IPS DF 6.9 (cell line): ENCODE results near the gene TTC9.

ENCODE experiments used
- DNase-seq: peaks from one replicate; pipeline ENCODE4 v3.0.0-alpha.2; 2013; ENCODE audit warnings: low read depth, low spot score
- H3K27ac ChIP-seq: one replicate; pipeline ENCODE4 v1.5.1; 2013; ENCODE audit warnings: low read length, control low read depth
- H3K27me3 ChIP-seq: 2 replicates; pipeline ENCODE4 v1.6.1; 2013; ENCODE audit warnings: mild to moderate bottlenecking, low read length; ENCODE audit not compliant: control insufficient read depth, insufficient read depth
- H3K36me3 ChIP-seq: 2 replicates; pipeline ENCODE4 v1.6.1; 2013; ENCODE audit warnings: low read length; ENCODE audit not compliant: control insufficient read depth, insufficient read depth
- H3K4me1 ChIP-seq: 2 replicates; pipeline ENCODE4 v1.6.1; 2013; ENCODE audit warnings: low read length; ENCODE audit not compliant: control insufficient read depth, insufficient read depth
- H3K4me3 ChIP-seq: 2 replicates; pipeline ENCODE4 v1.5.1; 2013; ENCODE audit warnings: mild to moderate bottlenecking, low read length
- H3K9me3 ChIP-seq: 2 replicates; pipeline ENCODE4 v1.6.1; 2013; ENCODE audit warnings: low read length, inconsistent platforms; ENCODE audit not compliant: control insufficient read depth, insufficient read depth
- WGBS: extraction: QIAGEN DNeasy Blood & Tissue Kit; methylation state at CpG from one replicate; pipeline ENCODE4 v1.1.7; 2013; ENCODE audit warnings: mixed read lengths, missing lambda C conversion rate; ENCODE audit not compliant: insufficient read length, insufficient coverage; 5-methylcytosine and 5-hydroxymethylcytosine counted together

The TTC9 gene

DNA sequence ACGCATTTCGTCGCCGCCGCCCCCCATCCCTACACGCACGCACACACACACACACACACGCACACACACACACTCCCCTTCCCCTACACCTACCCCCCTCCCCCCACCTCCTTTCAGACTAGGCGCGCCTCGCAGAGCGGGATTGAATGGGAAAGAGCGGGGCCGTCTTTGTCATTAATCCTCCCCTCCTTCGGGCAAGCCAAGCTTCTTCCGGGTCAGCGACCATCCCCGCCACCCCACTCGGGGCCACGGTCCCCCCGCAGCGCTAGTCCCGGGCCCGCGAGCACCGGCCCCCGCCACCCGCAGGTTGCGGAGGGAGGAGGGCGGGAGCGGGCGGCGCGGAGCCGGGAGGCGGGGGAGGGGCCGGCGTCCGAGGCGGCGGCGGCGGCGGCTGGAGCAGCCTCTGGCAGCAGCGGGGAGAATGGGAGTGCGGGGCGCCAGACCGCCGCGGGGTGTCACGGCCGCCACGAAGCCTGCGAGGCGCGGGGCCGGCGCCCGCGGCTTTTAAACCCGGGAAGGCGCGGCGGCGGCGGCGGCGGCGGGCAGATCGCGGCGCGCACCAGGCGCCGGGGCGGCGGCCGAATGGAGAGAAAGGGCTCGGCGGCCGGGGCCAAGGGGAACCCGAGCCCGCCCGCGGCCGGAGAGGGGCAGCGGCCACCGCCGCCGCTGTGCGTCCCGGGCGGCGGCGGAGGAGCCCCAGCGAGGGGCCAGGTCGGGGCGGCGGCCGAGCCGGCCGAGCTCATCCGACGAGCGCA, at the start of gene TTC9:
TTC9 (plus strand) TSS at position 369 of the 755 bp plus-strand sequence; CDS start at position 583, 214 bp downstream.
- Histone ChIP-seq H3K4me3 (peak within 1 kb of the TSS; percentile 92), H3K36me3 (0 out of 2 replicates have a peak, but pooled peaks cover 2% of the 10 kb centered on the region), H3K27ac (no peak within 1 kb of the TSS), H3K9me3 (no peaks in the 10 kb centered on the region), H3K27me3 (no peaks in the 10 kb centered on the region), H3K4me1 (peaks cover 5% of the 10 kb centered on the region)
- DNase-seq = no peak
- WGBS = no CpG with 5 or more reads among the region's 105 CpGs

GRCh38 chr14:70594461-70594860, 47.3 kb upstream of the TTC9 start:
- no peak overlapping the region for H3K4me3 ChIP-seq
- no CpG with 5 or more reads among the region's 9 CpGs for WGBS
- DNase-seq = no peak
- H3K4me1 ChIP-seq = no peaks in the 10 kb centered on the region
- no peaks in the 10 kb centered on the region for H3K27me3 ChIP-seq
- H3K9me3 ChIP-seq = no peaks in the 10 kb centered on the region
- no peak overlapping the region for H3K27ac ChIP-seq
- H3K36me3 ChIP-seq = peaks cover 18% of the 10 kb centered on the region

DNA sequence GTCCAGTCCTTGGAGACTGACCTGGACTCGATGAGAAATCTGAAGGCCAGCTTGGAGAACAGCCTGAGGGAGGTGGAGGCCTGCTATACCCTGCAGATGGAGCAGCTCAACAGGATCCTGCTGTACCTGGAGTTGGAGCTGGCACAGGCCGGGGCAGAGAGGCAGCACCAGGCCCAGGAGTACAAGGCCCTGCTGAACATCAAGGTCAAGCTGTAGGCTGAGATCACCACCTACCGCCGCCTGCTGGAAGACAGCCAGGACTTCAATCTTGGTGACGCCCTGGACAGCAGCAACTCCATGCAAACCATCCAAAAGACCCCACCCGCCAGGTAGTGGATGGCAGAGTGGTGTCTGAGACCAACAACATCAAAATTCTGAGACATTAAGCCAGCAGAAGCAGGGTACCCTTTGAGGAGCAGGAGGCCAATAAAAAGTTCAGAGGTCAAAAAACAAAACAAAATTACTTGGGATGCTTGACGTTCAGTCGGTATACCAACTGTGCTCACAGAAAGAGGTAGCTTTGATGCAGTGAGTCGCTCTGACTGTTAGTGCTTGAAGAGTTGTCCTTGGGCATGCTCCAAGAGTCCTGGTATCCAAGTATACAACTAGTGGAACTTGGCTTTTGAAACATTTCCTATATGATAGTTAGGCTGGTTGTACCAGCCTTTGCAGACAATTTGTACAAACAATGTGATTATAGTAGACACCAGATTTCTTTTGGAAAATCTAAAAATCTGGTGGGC, 46.1 kb upstream of the TTC9 start:
- Histone ChIP-seq H3K9me3 (no peaks in the 10 kb centered on the region), H3K36me3 (peaks cover 16% of the 10 kb centered on the region), H3K27me3 (no peaks in the 10 kb centered on the region), H3K4me1 (no peaks in the 10 kb centered on the region), H3K4me3 (no peak overlapping the region), H3K27ac (no peak overlapping the region)
- DNase-seq = no peak
- WGBS = no CpG with 5 or more reads among the region's 9 CpGs

- no peak for DNase-seq
- WGBS = no CpG with 5 or more reads among the region's 3 CpGs
Observed at GRCh38 chr14:70597731-70598130, 44.0 kb upstream of the TTC9 start.

DNA sequence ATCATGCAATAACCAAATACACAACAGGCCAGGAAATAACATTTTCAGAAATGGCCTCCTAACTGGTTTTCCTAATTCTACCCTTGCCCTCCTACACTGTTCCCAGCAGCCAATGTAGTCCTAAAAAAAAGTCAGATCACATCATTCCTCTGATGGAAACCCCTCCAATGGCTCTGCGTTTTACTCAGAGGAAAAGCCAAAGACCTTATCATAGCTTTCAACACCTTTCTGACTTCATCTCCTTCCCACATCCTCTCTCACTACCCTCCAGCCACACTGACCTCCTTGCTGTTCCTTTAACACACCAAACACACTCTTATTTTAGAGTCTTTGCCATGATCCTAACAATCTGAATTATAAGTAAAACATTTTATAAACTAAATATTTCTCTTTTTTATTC, 42.4 kb upstream of the TTC9 start:
- DNase-seq = no peak
- H3K27me3 ChIP-seq = no peaks in the 10 kb centered on the region
- H3K36me3 ChIP-seq = peaks cover 14% of the 10 kb centered on the region
- H3K4me1 ChIP-seq = no peaks in the 10 kb centered on the region
- no peaks in the 10 kb centered on the region for H3K9me3 ChIP-seq
- H3K27ac ChIP-seq = no peak overlapping the region
- no peak overlapping the region; the same call in 1 of the 2 replicates for H3K4me3 ChIP-seq
- WGBS = no CpG with 5 or more reads among the region's 1 CpG

More at GRCh38 chr14:70597731-70598130, 44.0 kb upstream of the TTC9 start:
- H3K36me3 ChIP-seq = peaks cover 14% of the 10 kb centered on the region
- no peaks in the 10 kb centered on the region for H3K27me3 ChIP-seq
- H3K27ac ChIP-seq = no peak overlapping the region
- no peaks in the 10 kb centered on the region for H3K4me1 ChIP-seq
- no peaks in the 10 kb centered on the region for H3K9me3 ChIP-seq
- H3K4me3 ChIP-seq = no peak overlapping the region

DNA sequence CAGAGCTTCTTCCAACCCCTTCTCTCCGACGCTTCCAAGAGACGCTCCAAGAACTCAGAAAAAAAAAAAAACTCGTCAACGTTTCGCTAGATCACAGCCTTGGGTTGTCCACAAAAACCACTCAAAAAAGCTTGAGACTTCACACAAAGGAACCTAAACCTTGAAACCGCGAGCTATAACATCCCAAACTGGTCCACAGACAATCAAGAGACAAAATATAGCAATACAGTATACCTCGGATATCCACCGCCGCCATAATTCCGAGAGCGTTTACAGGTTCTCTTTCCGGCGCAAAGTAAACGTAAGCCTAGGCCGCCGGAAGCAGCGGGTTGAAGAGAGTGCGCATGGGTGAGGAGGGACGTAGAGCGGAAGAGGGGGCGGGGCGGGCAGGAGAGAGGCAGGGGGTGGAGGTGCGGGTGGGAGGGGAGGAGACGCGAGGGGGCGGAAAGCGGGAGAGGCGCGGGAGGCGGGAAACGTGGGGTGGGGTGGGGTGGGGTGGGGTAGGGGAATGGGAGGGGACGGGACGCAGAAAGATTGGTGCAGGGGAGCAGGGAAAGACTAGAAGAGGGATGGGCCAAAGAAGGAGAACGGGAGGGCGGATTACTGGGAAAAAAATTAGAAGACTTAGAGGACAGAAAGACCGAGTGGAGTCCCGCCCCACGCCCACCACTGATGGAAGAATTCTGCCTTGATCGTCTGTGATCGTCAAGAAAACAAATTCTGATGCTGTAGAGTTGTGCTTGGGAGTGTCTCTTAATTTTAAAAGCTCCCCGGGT, 41.1 kb upstream of the TTC9 start, which contains the start of gene MED6:
MED6 (minus strand) TSS at position 274 of the 776 bp plus-strand sequence; CDS start at position 256, 18 bp downstream.
- Histone ChIP-seq H3K9me3 (no peaks in the 10 kb centered on the region), H3K4me3 (peak within 1 kb of the TSS; percentile 95), H3K27ac (no peak within 1 kb of the TSS), H3K27me3 (no peaks in the 10 kb centered on the region), H3K4me1 (no peaks in the 10 kb centered on the region), H3K36me3 (peaks cover 6% of the 10 kb centered on the region)
- WGBS = no CpG with 5 or more reads among the region's 43 CpGs
- peak; percentile 83 for DNase-seq

GRCh38 chr14:70601162-70601561, 40.6 kb upstream of the TTC9 start:
- DNase-seq = no peak
- WGBS = no CpG with 5 or more reads among the region's 3 CpGs
- no peaks in the 10 kb centered on the region for H3K27me3 ChIP-seq
- peak overlapping the region; percentile 46; the same call in 1 of the 2 replicates for H3K4me3 ChIP-seq
- H3K4me1 ChIP-seq = no peaks in the 10 kb centered on the region
- H3K36me3 ChIP-seq = peaks cover 2% of the 10 kb centered on the region; the same call in 1 of the 2 replicates
- no peak overlapping the region for H3K27ac ChIP-seq
- no peaks in the 10 kb centered on the region for H3K9me3 ChIP-seq

- Histone ChIP-seq H3K27ac (no peak overlapping the region), H3K36me3 (no peaks in the 10 kb centered on the region), H3K4me3 (no peak overlapping the region), H3K27me3 (no peaks in the 10 kb centered on the region), H3K4me1 (no peaks in the 10 kb centered on the region), H3K9me3 (no peaks in the 10 kb centered on the region)
- no CpG with 5 or more reads among the region's 2 CpGs for WGBS
- no peak for DNase-seq
Observed at GRCh38 chr14:70602254-70602653, 39.5 kb upstream of the TTC9 start.

DNA sequence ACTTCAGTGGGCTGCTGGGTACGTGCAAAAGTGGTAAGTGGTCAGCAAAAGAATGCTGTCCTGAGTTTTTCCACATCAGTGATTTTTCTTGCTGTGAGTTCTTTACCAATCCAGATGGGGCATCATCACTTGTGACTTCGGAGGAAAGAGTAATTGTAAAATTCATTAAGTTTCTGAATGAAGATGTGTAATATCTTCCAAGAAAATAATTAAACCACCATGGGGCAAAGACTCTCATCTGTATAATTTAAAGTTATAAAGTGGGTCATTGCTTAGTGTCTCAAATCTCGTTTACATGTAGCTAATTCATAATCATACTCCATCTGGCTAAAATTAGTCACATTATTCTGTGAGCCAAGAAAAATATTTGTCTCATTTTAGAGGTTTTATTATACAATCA, 30.5 kb upstream of the TTC9 start:
- H3K36me3 ChIP-seq = no peaks in the 10 kb centered on the region
- no peaks in the 10 kb centered on the region for H3K27me3 ChIP-seq
- no peaks in the 10 kb centered on the region for H3K9me3 ChIP-seq
- no peaks in the 10 kb centered on the region for H3K4me1 ChIP-seq
- no peak overlapping the region for H3K4me3 ChIP-seq
- H3K27ac ChIP-seq = no peak overlapping the region
- WGBS = no CpG with 5 or more reads among the region's 3 CpGs
- no peak for DNase-seq

- Histone ChIP-seq H3K27ac (no peak overlapping the region), H3K4me3 (no peak overlapping the region), H3K4me1 (no peaks in the 10 kb centered on the region), H3K36me3 (no peaks in the 10 kb centered on the region), H3K9me3 (no peaks in the 10 kb centered on the region), H3K27me3 (no peaks in the 10 kb centered on the region)
- no peak for DNase-seq
- 100% methylated on average over 1 of the region's 3 CpGs for WGBS
Observed at GRCh38 chr14:70616646-70617045, 25.1 kb upstream of the TTC9 start.
